HFF-Myc (cell line): ENCODE measurements around the gene C10orf120.

Source experiments
- DNase-seq: peaks from one replicate; pipeline ENCODE4 v3.0.0-alpha.2; 2011; ENCODE audit warnings: low read depth; ENCODE audit errors: extremely low read depth
- H3K4me3 ChIP-seq: replicated peaks from 2 replicates; pipeline ENCODE4 v1.5.1; 2011; ENCODE audit warnings: low read depth, mild to moderate bottlenecking, control low read depth, low read length
- TF ChIP-seq, protein P1 (sequence below): IDR thresholded peaks from 2 replicates; pipeline ENCODE4 v1.5.1; 2012; ENCODE audit warnings: mild to moderate bottlenecking, low read depth, low read length, control low read depth; ENCODE audit errors: missing control alignments

Gene C10orf120

DNA sequence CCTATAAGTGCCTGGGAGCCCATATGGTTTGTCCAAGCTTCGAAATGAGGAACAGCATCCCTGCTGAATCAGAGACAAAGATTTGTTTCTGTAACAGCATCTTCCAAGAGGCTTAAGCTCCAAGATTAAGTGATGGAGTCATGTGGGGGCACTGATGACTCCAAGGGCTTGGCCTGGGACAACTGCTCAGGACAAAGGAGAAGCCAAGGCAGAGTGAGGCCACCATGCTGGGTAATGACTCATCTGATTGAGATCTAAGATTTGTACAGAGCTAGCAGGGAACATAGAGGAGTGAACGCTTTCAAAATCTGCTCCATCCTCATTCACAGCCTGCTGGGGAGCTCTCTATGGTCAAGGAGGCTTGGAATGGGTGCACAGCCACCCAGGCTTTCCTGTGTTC lies 49.3 kb downstream of the C10orf120 start:
- no peak for DNase-seq
- TF ChIP-seq, protein P1, sequence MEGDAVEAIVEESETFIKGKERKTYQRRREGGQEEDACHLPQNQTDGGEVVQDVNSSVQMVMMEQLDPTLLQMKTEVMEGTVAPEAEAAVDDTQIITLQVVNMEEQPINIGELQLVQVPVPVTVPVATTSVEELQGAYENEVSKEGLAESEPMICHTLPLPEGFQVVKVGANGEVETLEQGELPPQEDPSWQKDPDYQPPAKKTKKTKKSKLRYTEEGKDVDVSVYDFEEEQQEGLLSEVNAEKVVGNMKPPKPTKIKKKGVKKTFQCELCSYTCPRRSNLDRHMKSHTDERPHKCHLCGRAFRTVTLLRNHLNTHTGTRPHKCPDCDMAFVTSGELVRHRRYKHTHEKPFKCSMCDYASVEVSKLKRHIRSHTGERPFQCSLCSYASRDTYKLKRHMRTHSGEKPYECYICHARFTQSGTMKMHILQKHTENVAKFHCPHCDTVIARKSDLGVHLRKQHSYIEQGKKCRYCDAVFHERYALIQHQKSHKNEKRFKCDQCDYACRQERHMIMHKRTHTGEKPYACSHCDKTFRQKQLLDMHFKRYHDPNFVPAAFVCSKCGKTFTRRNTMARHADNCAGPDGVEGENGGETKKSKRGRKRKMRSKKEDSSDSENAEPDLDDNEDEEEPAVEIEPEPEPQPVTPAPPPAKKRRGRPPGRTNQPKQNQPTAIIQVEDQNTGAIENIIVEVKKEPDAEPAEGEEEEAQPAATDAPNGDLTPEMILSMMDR, result no peak
- H3K4me3 ChIP-seq, result no peak overlapping the region

DNA sequence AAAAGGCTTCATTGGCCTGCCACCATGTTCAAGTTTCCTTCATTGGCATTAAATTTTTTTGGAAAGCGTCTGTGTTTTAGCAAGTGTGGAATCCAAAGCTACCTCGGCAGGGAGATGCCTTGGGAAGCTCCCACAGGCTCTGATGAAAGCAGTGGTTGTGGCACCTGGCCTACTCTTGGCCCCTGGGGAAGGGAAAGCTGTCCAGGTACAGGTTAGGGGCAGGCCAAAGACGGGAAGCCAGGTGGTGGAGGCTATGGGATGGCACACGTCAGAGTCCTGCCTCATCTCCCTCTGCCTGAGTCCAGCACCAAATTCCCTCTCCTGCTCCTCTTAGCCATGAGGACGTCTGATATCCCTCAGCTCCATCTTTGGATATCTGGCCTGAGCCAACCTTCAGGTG lies 49.7 kb downstream of the C10orf120 start:
- TF ChIP-seq, protein P1, result no peak
- no peak overlapping the region for H3K4me3 ChIP-seq
- DNase-seq, result no peak

DNA sequence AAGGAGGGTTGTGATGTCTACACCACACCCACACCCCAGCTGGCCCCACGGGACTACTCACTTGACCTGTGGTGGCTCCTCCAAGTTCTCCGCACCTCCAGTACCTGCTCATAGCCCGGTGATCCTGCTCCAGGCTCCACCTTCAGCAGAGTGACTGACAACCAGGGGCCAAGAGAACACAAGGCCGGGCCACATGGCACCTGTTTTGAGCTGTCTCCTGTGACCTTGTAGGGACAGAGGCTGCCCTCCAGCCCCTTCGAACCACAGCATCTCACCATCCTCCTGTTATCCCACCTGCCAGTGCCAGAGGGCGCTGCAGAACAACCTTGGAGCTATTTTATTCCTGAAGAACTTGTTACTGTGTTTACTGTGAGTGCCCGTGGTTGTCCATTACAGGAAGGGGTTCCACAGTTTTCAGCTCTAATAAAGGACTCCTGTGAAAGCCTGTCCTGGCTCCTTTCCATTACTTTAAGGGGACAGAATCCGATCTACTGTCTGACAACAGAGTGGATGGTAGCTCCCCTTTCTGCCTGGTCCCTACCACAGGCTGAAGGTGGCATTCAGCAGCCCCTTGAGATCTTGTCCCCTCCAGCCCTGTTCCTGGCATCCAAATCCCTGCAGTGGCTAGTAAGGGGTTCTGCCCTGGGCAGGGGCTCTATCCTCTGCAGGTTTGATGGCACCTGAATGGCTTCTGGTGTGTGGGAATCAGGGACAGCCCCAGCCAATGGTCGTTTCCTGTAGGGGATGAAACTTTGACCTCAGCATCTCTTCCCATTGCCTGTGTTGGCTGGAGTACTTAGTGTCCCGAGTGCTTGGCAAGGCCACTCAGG lies 50.8 kb downstream of the C10orf120 start:
- no peak overlapping the region for H3K4me3 ChIP-seq
- TF ChIP-seq, protein P1, result peak; percentile 73
- DNase-seq, result peak; percentile 3
